NCI-H2196 treated with DMSO at 0.1 percent for 48 hours (cell line): ENCODE measurements around the gene ESRRA.

ENCODE experiments used
- DNase-seq: peaks from one replicate; lab custom pipeline; 2025; ENCODE audit not compliant: unreplicated experiment; lab: John Stamatoyannopoulos, UW

ESRRA gene

DNA sequence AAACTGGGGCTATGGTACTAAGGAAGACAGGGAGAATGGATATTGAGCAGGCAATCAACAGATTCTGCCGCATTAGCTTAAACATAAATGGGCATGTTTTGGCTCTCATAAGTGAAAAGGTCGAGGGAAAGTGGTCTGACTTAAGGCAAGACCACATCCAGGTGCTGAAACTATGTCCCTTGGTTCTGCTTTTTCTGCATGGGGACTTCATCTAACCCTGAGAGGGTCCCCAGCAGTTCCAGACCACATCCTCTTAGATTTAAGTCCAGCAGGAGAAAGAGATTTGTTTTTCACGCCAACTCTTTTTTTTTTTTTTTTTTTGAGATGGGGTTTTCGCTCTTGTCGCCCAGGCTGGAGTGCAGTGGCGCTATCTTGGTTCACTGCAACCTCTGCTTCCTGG is 59.1 kb downstream of the ESRRA start:
- no peak for DNase-seq

GRCh38 chr11:64364911-64365310 is 59.6 kb downstream of the ESRRA start:
- no peak for DNase-seq
